K562 (cell line): ENCODE measurements around the gene ULBP1. TPM values are rescaled to one million over a fixed set of nuclear protein-coding genes. Genes with fewer than 3 reads are reported as not detected.
A peak's percentile ranks its signal among the peaks of the same experiment; 100 is the strongest.
"Not testable (repeated sequence)": the region's sequence is repeated elsewhere in the genome, so short reads cannot be mapped to it uniquely, and the experiment has no call there.

Experiments used
- ATAC-seq: fragments of 200-7000 bp; cut with Tn5 transposase; 3 replicates; pipeline ENCODE4 v1.9.1; 2020; ENCODE audit warnings: moderate library complexity
- BruUV-seq: library from RNA; stranded (reverse); fragments of 400-500 nt; replicated peaks from 2 replicates; lab custom pipeline; 2021; lab: Mats Ljungman, UMichigan
- CTCF ChIA-PET: fragments of 300-600 bp; formaldehyde crosslinking; extraction: SDS; loops from one replicate; lab custom pipeline; 2021; ENCODE audit warnings: low intra/inter-chr PET ratio; lab: Yijun Ruan, JAX
- POLR2A ChIA-PET: fragments of 300-600, 350-650 bp; sonication (Branson Sonifier 250); formaldehyde crosslinking; extraction: SDS; loops from one replicate; lab custom pipeline; 2021; ENCODE audit warnings: antibody characterized with exemption, inconsistent platforms; lab: Yijun Ruan, JAX
- DNase-seq, 4 experiments: peaks; one replicate each; pipeline versions ENCODE4 v3.0.0 to v3.0.0-alpha.2; 2011 to 2018; ENCODE audit warnings: low spot score in 3 of 4, mixed read lengths in 3 of 4; ENCODE audit errors: extremely low read depth in 1 of 4
- FAIRE-seq: peaks from 2 replicates; lab custom pipeline; 2011; peaks lifted over from hg19 to GRCh38; lab: Jason Lieb, UNC
- H2AFZ ChIP-seq: 2 replicates; pipeline ENCODE4 v1.6.0; 2011; ENCODE audit warnings: low read depth, low read length, control low read depth, inconsistent platforms
- H3K27ac ChIP-seq: fragments of 200-600 bp; 3 replicates; pipeline ENCODE4 v1.8.0; 2011; ENCODE audit warnings: low read depth, mild to moderate bottlenecking, control low read depth, inconsistent platforms, low read length, moderate library complexity, mixed read lengths; ENCODE audit errors: extremely low read depth
- H3K27me3 ChIP-seq, 2 experiments: fragments of 300-600 bp in 1 of 2; 2 replicates in 1 of 2; 3 replicates in 1 of 2; pipeline versions ENCODE4 v1.6.0 to v1.8.0; 2011; ENCODE audit warnings: inconsistent platforms in 2 of 2, low read length in 2 of 2, mild to moderate bottlenecking in 1 of 2, mixed read lengths in 1 of 2, moderate library complexity in 1 of 2; ENCODE audit not compliant: control insufficient read depth in 2 of 2, insufficient read depth in 2 of 2
- H3K36me3 ChIP-seq: fragments of 300-600 bp; 3 replicates; pipeline ENCODE4 v1.8.0; 2011; ENCODE audit warnings: mild to moderate bottlenecking, low read length, inconsistent platforms; ENCODE audit not compliant: control insufficient read depth, insufficient read depth
- H3K4me1 ChIP-seq, 2 experiments: fragments of 200-600 bp in 1 of 2; replicated peaks in 1 of 2; 2 replicates in 1 of 2; 3 replicates in 1 of 2; pipeline versions ENCODE4 v1.5.1 to v1.8.0; 2011; ENCODE audit warnings: inconsistent platforms in 2 of 2, low read length in 2 of 2, mild to moderate bottlenecking in 1 of 2, mixed read lengths in 1 of 2, moderate library complexity in 1 of 2; ENCODE audit not compliant: control insufficient read depth in 2 of 2, insufficient read depth in 2 of 2
- H3K4me2 ChIP-seq: 2 replicates; pipeline ENCODE4 v1.6.1; 2011; ENCODE audit warnings: low read length, control low read depth, inconsistent platforms, mixed read lengths; ENCODE audit not compliant: insufficient read depth
- H3K4me3 ChIP-seq: fragments of 200-600 bp; sonication (generic), shearing (Covaris generic); 2 replicates; pipeline ENCODE4 v1.5.1; 2016; ENCODE audit warnings: control low read depth, inconsistent platforms
- H3K79me2 ChIP-seq: fragments of 200-600 bp; 3 replicates; pipeline ENCODE4 v1.8.0; 2011; ENCODE audit warnings: low read length, inconsistent platforms; ENCODE audit not compliant: control insufficient read depth, insufficient read depth
- H3K9ac ChIP-seq, 2 experiments: 2 replicates each; pipeline versions ENCODE4 v1.6.0 to v1.6.1; 2011; ENCODE audit warnings: low read depth in 2 of 2, low read length in 2 of 2, control low read depth in 1 of 2, inconsistent platforms in 1 of 2, mild to moderate bottlenecking in 1 of 2, mixed read lengths in 1 of 2; ENCODE audit not compliant: insufficient read depth in 1 of 2
- H3K9me1 ChIP-seq: one replicate; pipeline ENCODE4 v1.6.0; 2011; ENCODE audit warnings: inconsistent platforms, mild to moderate bottlenecking, low read length, moderate library complexity; ENCODE audit not compliant: control insufficient read depth, insufficient read depth
- H3K9me3 ChIP-seq: replicated peaks from 2 replicates; pipeline ENCODE4 v1.5.1; 2011; ENCODE audit warnings: low read depth, low read length, inconsistent platforms; ENCODE audit not compliant: control insufficient read depth, insufficient read depth
- H4K20me1 ChIP-seq: replicated peaks from 2 replicates; pipeline ENCODE4 v1.6.1; 2011; ENCODE audit warnings: low read length, inconsistent platforms, mixed read lengths; ENCODE audit not compliant: control insufficient read depth, insufficient read depth
- CTCF ChIP-seq, 3 experiments: IDR thresholded peaks in 2 of 3; conservative IDR thresholded peaks in 1 of 3; 2 replicates each; pipeline ENCODE4 v1.5.1; 2011 to 2012; ENCODE audit warnings: low read length in 3 of 3, mild to moderate bottlenecking in 3 of 3, control low read depth in 2 of 3, improper control_type of control experiment in 1 of 3, inconsistent platforms in 1 of 3, low read depth in 1 of 3, mixed read lengths in 1 of 3, moderate library complexity in 1 of 3; ENCODE audit not compliant: insufficient read depth in 2 of 3
- WGBS: fragments of 100-300 bp; shearing (Covaris generic); methylation state at CpG from one replicate; pipeline ENCODE4 v1.1.6; 2016; ENCODE audit warnings: low coverage, mixed read lengths; ENCODE audit not compliant: insufficient coverage; ENCODE audit errors: missing lambda C conversion rate; 5-methylcytosine and 5-hydroxymethylcytosine counted together
- in situ Hi-C: fragments of 300-500 bp; cut with MboI; formaldehyde crosslinking; loops from 4 replicates; pipeline ENCODE4 v1.15.0; 2018; ENCODE audit warnings: inconsistent platforms, mixed read lengths
- intact Hi-C: fragments of 100-400 bp; cut with micrococcal nuclease; formaldehyde crosslinking; loops from 2 replicates; pipeline ENCODE4 v1.14.2; 2022
- polyA plus RNA-seq, 8 experiments: library from polyadenylated mRNA; depleted of rRNA in 4 of 8; stranded (reverse) in 5 of 8; unstranded in 3 of 8; fragments of >200 nt; fragmentation: Nextera tagmentation in 2 of 8; fragmentation: Illumina TruSeq in 1 of 8; extraction: Ambion mirVana in 2 of 8; extraction: Trizol in 1 of 8; gene quantifications; 2 replicates each; pipeline versions ENCODE4 v1.2.1 to v1.2.3, GENCODE V29; 2011 to 2014; ENCODE audit warnings: inconsistent platforms in 1 of 8, missing spikeins in 1 of 8
- total RNA-seq, 7 experiments: library from RNA; depleted of rRNA in 6 of 7; stranded (reverse); fragments of >200 nt in 6 of 7; fragmentation: Illumina TruSeq in 2 of 7; extraction: Trizol in 2 of 7; gene quantifications; 2 replicates each; pipeline versions ENCODE4 v1.2.1 to v1.2.3, GENCODE V29; 2011 to 2021; ENCODE audit warnings: low replicate concordance in 1 of 7

The ULBP1 gene
- total and polyA plus RNA-seq, 9 of the 15 experiments (the other 6 are each of a cell fraction or from before 2014, with no cell fraction given), result 0.33 to 6.0 (median 2.5) TPM

- H3K36me3 ChIP-seq, H3K9ac ChIP-seq, H3K4me1 ChIP-seq, H3K4me2 ChIP-seq, POLR2A ChIA-PET, H3K9me1 ChIP-seq, H2AFZ ChIP-seq, H3K27ac ChIP-seq, intact Hi-C loops, H3K79me2 ChIP-seq, BruUV-seq, H3K9me3 ChIP-seq, H4K20me1 ChIP-seq, DNase-seq, H3K4me3 ChIP-seq, in situ Hi-C loops, CTCF ChIA-PET: not testable (repeated sequence)
- peaks cover 16 to 31% of the 10 kb centered on the region in 2 experiments for H3K27me3 ChIP-seq
- peak; percentile 63 for FAIRE-seq
- WGBS, result 0% methylated on average over 1 of the region's 10 CpGs
- 0 out of 6 replicates have a peak, but pooled peaks of 1 of the 3 experiments have one; percentile 32 for TF ChIP-seq CTCF (IDR thresholded peaks at IDR 0.05 in 2 of 3, conservative IDR thresholded peaks at IDR 0.05 in 1 of 3; ENCODE audit: insufficient read depth in 2 of 3, low read depth in 1 of 3, low read length in 3 of 3)
- ATAC-seq, result peak; percentile 97
These were observed 9.8 kb upstream of the ULBP1 start for GRCh38 chr6:149953934-149954327.

DNA sequence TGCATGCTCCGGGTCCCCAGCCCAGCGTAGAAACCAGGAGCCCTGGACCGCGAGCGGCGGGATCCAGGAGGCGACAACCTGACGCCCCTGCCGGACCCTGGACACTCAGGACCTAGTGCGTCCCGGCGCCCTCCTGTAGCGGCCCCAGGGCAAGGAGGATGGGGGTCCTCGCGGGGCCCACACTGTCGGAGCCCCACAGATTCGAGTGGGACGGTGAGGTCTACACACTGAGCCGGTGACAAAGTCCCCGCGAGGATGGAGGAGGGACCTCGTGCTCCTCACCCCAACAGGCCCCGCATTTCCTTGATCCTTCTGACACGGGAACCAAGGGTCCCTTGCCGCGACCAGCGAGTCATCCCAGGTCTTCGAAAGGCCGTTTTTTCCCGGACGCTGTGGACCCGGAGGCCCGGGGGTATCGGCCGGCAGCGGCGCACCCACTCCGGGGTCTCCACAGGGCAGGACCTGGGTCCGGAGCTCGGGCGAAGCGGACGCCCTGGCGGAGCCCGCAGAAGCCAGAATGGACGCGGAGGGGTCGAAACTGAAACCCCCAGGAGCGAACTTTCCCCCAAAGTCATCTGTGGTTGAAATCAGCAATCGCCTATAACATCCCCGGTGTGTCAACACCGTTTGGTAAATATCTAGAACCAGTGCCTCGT lies 9.3 kb upstream of the ULBP1 start:
- H3K9me1 ChIP-seq, H2AFZ ChIP-seq, FAIRE-seq, POLR2A ChIA-PET, H3K4me1 ChIP-seq, CTCF ChIA-PET, H3K9ac ChIP-seq, DNase-seq, H3K79me2 ChIP-seq, H4K20me1 ChIP-seq, intact Hi-C loops, H3K27ac ChIP-seq, in situ Hi-C loops, H3K36me3 ChIP-seq, H3K4me3 ChIP-seq, H3K4me2 ChIP-seq, BruUV-seq, H3K9me3 ChIP-seq: not testable (repeated sequence)
- WGBS, result 9% methylated on average over 33 of the region's 53 CpGs
- peaks cover 21 to 31% of the 10 kb centered on the region in 2 experiments for H3K27me3 ChIP-seq
- ATAC-seq, result peak; percentile 28
